B cell (primary cell): ENCODE results near the gene POGZ. TPM values are rescaled to one million over a fixed set of nuclear protein-coding genes. Genes with fewer than 3 reads are reported as not detected.

Experiments
- ATAC-seq: fragments of 200-7000 bp; cut with Tn5 transposase; one replicate; pipeline ENCODE4 v1.10.0; 2021; ENCODE audit warnings: low read depth, mild to moderate bottlenecking, moderate number of reproducible peaks, moderate library complexity
- CTCF ChIA-PET: fragments of 350-600 bp; sonication (Branson Sonifier 250); formaldehyde crosslinking; loops from one replicate; lab custom pipeline; 2021; ENCODE audit warnings: antibody characterized with exemption, inconsistent platforms; lab: Charles Lee
- POLR2A ChIA-PET: fragments of 350-600 bp; sonication (Branson Sonifier 250); formaldehyde crosslinking; loops from one replicate; lab custom pipeline; 2021; ENCODE audit warnings: antibody characterized with exemption; lab: Charles Lee
- DNase-seq: peaks from one replicate; pipeline ENCODE4 v3.0.0; 2013
- H2AFZ ChIP-seq: 2 replicates; pipeline ENCODE4 v1.6.1; 2012; ENCODE audit warnings: mild to moderate bottlenecking, low read depth, low read length; ENCODE audit not compliant: insufficient read depth, poor library complexity, severe bottlenecking
- H3K27ac ChIP-seq, 2 donors: 1 replicate in 1 of 2; 2 replicates in 1 of 2; pipeline ENCODE4 v1.5.1; 2012 to 2013; ENCODE audit warnings: low read length in 2 of 2, mild to moderate bottlenecking in 2 of 2, moderate library complexity in 1 of 2
- H3K27me3 ChIP-seq, 4 experiments: fragments of 200-600 bp in 1 of 4; sonication (generic) in 1 of 4; replicated peaks in 1 of 4; 1 replicate in 2 of 4; 2 replicates in 2 of 4; pipeline versions ENCODE4 v1.6.1 to v1.7.0; 2013 to 2016; ENCODE audit warnings: low read length in 3 of 4, mild to moderate bottlenecking in 2 of 4, mixed read lengths in 1 of 4, moderate library complexity in 1 of 4; ENCODE audit not compliant: insufficient read depth in 4 of 4, control insufficient read depth in 3 of 4; ENCODE audit errors: control extremely low read depth in 1 of 4
- H3K36me3 ChIP-seq, 2 experiments: replicated peaks in 1 of 2; 1 replicate in 1 of 2; 2 replicates in 1 of 2; pipeline versions ENCODE4 v1.6.1 to v1.7.1; 2013; ENCODE audit warnings: low read length in 1 of 2; ENCODE audit not compliant: insufficient read depth in 2 of 2, control insufficient read depth in 1 of 2; ENCODE audit errors: control extremely low read depth in 1 of 2, extremely low read depth in 1 of 2
- H3K4me1 ChIP-seq, 2 donors: fragments of 200-600 bp in 1 of 2; sonication (generic) in 1 of 2; 1 replicate in 1 of 2; 2 replicates in 1 of 2; pipeline versions ENCODE4 v1.5.1 to v1.6.1; 2013 to 2017; ENCODE audit warnings: low read length in 2 of 2; ENCODE audit not compliant: control insufficient read depth in 2 of 2, insufficient read depth in 2 of 2
- H3K4me2 ChIP-seq: replicated peaks from 2 replicates; pipeline ENCODE3; 2012; ENCODE audit warnings: mild to moderate bottlenecking, low read depth, low read length; ENCODE audit not compliant: poor library complexity, severe bottlenecking
- H3K4me3 ChIP-seq, 5 experiments: fragments of 200-600 bp in 1 of 5; sonication (generic) in 1 of 5; 1 replicate in 3 of 5; 2 replicates in 2 of 5; pipeline versions ENCODE4 v1.5.1 to v1.7.0; 2011 to 2016; ENCODE audit warnings: low read length in 4 of 5, mild to moderate bottlenecking in 4 of 5, low read depth in 2 of 5, control low read depth in 1 of 5, moderate library complexity in 1 of 5; ENCODE audit not compliant: insufficient read depth in 1 of 5; ENCODE audit errors: control extremely low read depth in 1 of 5, extremely low read depth in 1 of 5
- H3K79me2 ChIP-seq: fragments of 200-600 bp; sonication (generic); one replicate; pipeline ENCODE4 v1.6.0; 2016; ENCODE audit warnings: low read length; ENCODE audit not compliant: control insufficient read depth, insufficient read depth
- H3K9ac ChIP-seq: fragments of 200-600 bp; sonication (generic); 2 replicates; pipeline ENCODE4 v1.6.1; 2017; ENCODE audit warnings: mild to moderate bottlenecking, low read length, moderate library complexity
- H3K9me3 ChIP-seq, 3 donors: one replicate each; pipeline versions ENCODE4 v1.6.1 to v1.7.1; 2013; ENCODE audit warnings: low read length in 2 of 3; ENCODE audit not compliant: control insufficient read depth in 2 of 3, insufficient read depth in 1 of 3; ENCODE audit errors: control extremely low read depth in 1 of 3
- H4K20me1 ChIP-seq: 2 replicates; pipeline ENCODE4 v1.6.0; 2012; ENCODE audit warnings: mild to moderate bottlenecking, low read length; ENCODE audit not compliant: insufficient read depth, control insufficient read depth, poor library complexity, severe bottlenecking
- H3K27ac Mint-ChIP-seq: one replicate; pipeline ENCODE4 v1.8.0; 2021; ENCODE audit warnings: mixed read lengths
- H3K27me3 Mint-ChIP-seq: one replicate; pipeline ENCODE4 v1.8.0; 2021; ENCODE audit warnings: mixed read lengths
- H3K4me1 Mint-ChIP-seq: one replicate; pipeline ENCODE4 v1.8.0; 2021; ENCODE audit warnings: mixed read lengths
- H3K4me3 Mint-ChIP-seq: one replicate; pipeline ENCODE4 v1.8.0; 2021; ENCODE audit warnings: mixed read lengths
- H3K9me3 Mint-ChIP-seq: one replicate; pipeline ENCODE4 v1.8.0; 2022; ENCODE audit warnings: mixed read lengths; ENCODE audit not compliant: insufficient read depth
- EZH2 ChIP-seq: IDR thresholded peaks from 2 replicates; pipeline ENCODE4 v1.6.1; 2012; ENCODE audit warnings: borderline replicate concordance, low read depth, mild to moderate bottlenecking, moderate library complexity, low read length; ENCODE audit not compliant: insufficient read depth, poor library complexity, severe bottlenecking
- WGBS: methylation state at CpG from one replicate; pipeline ENCODE4 v1.1.5; 2013; ENCODE audit warnings: missing lambda C conversion rate; ENCODE audit not compliant: insufficient coverage; 5-methylcytosine and 5-hydroxymethylcytosine counted together
- intact Hi-C: fragments of 100-400 bp; cut with micrococcal nuclease; formaldehyde crosslinking; loops from one replicate; pipeline ENCODE4 v1.10.0; 2022
- polyA plus RNA-seq: library from polyadenylated mRNA; depleted of rRNA; stranded (reverse); fragments of >200 nt; gene quantifications from 2 replicates; pipeline ENCODE4 v1.2.3, GENCODE V29; 2012
- total RNA-seq, 2 donors: library from RNA; stranded (reverse); fragments of 120-200 nt in 1 of 2; gene quantifications; 1 replicate in 1 of 2; 2 replicates in 1 of 2; pipeline versions ENCODE4 v1.2.3 to v1.2.4, GENCODE V29; 2013 to 2022
- TF ChIP-seq, protein P1 (sequence below): fragments of 200-600 bp; IDR thresholded peaks from one replicate; pipeline ENCODE4 v1.8.0; 2022; ENCODE audit warnings: antibody characterized with exemption, mild to moderate bottlenecking

The POGZ gene
- total and polyA plus RNA-seq, 2 donors (not counting 1 experiment from before 2014, with no cell fraction given), result 50.2 to 194 TPM

DNA sequence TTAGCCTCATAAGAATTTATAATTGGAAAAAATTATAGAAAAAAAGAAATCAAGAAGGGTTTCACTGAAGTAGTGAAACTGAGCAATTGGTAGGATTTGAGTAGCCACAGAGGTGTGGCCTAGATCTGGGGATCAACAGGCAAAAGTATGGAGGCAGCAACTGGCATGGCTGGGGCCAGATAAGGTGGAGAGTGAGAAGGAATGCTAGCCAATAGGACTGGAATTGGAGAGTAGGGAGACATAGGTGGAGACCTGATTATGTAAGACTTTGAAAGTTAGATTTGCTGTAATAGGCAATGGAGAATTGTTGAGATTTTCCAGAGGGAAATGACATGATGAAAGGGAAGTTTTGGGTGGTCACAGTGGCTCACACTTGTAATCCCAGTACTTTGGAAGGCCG lies 27.3 kb upstream of the POGZ start:
- H3K4me1 Mint-ChIP-seq, result no peaks in the 10 kb centered on the region
- WGBS, result 100% methylated on average over 1 of the region's 1 CpG
- TF ChIP-seq, protein P1, sequence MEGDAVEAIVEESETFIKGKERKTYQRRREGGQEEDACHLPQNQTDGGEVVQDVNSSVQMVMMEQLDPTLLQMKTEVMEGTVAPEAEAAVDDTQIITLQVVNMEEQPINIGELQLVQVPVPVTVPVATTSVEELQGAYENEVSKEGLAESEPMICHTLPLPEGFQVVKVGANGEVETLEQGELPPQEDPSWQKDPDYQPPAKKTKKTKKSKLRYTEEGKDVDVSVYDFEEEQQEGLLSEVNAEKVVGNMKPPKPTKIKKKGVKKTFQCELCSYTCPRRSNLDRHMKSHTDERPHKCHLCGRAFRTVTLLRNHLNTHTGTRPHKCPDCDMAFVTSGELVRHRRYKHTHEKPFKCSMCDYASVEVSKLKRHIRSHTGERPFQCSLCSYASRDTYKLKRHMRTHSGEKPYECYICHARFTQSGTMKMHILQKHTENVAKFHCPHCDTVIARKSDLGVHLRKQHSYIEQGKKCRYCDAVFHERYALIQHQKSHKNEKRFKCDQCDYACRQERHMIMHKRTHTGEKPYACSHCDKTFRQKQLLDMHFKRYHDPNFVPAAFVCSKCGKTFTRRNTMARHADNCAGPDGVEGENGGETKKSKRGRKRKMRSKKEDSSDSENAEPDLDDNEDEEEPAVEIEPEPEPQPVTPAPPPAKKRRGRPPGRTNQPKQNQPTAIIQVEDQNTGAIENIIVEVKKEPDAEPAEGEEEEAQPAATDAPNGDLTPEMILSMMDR, result no peak
- TF ChIP-seq EZH2, result no peak
- Histone ChIP-seq H4K20me1 (no peaks in the 10 kb centered on the region), H2AFZ (no peak overlapping the region), H3K27me3 (no peaks in the 10 kb centered on the region), H3K36me3 (no peaks in the 10 kb centered on the region), H3K9me3 (peaks cover 0 to 7% (median 6%) of the 10 kb centered on the region in 3 donors), H3K4me1 (no peaks in the 10 kb centered on the region), H3K79me2 (no peaks in the 10 kb centered on the region), H3K4me2 (no peak overlapping the region), H3K27ac (no peak overlapping the region), H3K4me3 (no peak overlapping the region), H3K9ac (no peak overlapping the region)
- peaks cover 2% of the 10 kb centered on the region for H3K9me3 Mint-ChIP-seq
- ChIA-PET POLR2A (no interaction called here), CTCF (no interaction called here)
- ATAC-seq (no peak), DNase-seq (no peak)
- no peak overlapping the region for H3K27ac Mint-ChIP-seq
- H3K4me3 Mint-ChIP-seq, result no peak overlapping the region
- intact Hi-C loops, result no loop called here
- peaks cover 7% of the 10 kb centered on the region for H3K27me3 Mint-ChIP-seq

DNA sequence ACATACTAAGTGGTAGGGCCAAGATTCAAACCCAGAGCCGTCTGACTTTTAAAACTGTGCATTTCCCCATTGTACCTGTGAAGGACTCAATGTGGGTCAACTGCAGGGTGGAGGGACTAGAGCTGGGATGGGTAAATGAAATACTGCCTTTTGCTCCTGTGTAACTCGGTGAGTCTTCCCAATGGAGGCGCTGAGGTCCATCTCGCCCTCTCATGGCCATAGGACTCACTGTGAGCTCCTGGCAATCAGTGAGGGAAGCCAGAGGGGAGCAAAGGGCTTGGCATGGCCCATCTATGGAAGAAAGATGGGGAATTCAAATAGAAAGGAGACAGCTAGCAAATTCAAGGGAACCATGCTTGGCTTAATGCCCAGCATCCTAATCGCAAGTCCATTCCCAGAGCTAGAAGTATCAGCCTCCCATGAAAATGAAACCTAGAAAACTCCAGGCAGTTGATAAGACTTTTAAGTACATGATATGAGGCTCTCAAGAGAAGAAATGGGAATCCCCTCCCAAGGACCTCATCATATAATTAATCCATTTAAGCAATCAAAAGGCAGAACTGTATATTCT lies 26.5 kb upstream of the POGZ start:
- Mint-ChIP-seq H3K27me3 (peaks cover 6% of the 10 kb centered on the region), H3K27ac (no peak overlapping the region), H3K9me3 (peaks cover 2% of the 10 kb centered on the region), H3K4me3 (no peak overlapping the region), H3K4me1 (no peaks in the 10 kb centered on the region)
- no peaks in the 10 kb centered on the region for H3K36me3 ChIP-seq
- 96% methylated on average over 4 of the region's 5 CpGs for WGBS
- no peak overlapping the region for H3K4me3 ChIP-seq
- H2AFZ ChIP-seq, result no peak overlapping the region
- no peaks in the 10 kb centered on the region for H3K27me3 ChIP-seq
- H3K9me3 ChIP-seq, result peaks cover 0 to 10% (median 7%) of the 10 kb centered on the region in 3 donors
- no peak overlapping the region for H3K4me2 ChIP-seq
- ATAC-seq (no peak), DNase-seq (no peak)
- ChIA-PET POLR2A (no interaction called here), CTCF (no interaction called here)
- H3K9ac ChIP-seq, result no peak overlapping the region
- H3K79me2 ChIP-seq, result no peaks in the 10 kb centered on the region
- TF ChIP-seq EZH2, result no peak
- TF ChIP-seq, protein P1, result no peak
- no peaks in the 10 kb centered on the region for H3K4me1 ChIP-seq
- no peaks in the 10 kb centered on the region for H4K20me1 ChIP-seq
- no peak overlapping the region for H3K27ac ChIP-seq
- intact Hi-C loops, result no loop called here
